Neural cell (in vitro differentiated cells): ENCODE results near the gene ERGIC3. TPM values are rescaled to one million over a fixed set of nuclear protein-coding genes. Genes with fewer than 3 reads are reported as not detected.

ENCODE experiments used
- H2AFZ ChIP-seq: fragments of 200-600, 300-800 bp; sonication (generic), shearing (Covaris generic); 2 replicates; pipeline ENCODE4 v1.6.0; 2014; ENCODE audit warnings: low read depth, mild to moderate bottlenecking, antibody characterized with exemption, low read length, moderate library complexity
- H3F3A ChIP-seq: fragments of 200-600 bp; shearing (Covaris generic); 2 replicates; pipeline ENCODE4 v1.6.1; 2016; ENCODE audit warnings: mild to moderate bottlenecking, moderate library complexity, mixed read lengths, antibody characterized with exemption, low read length; ENCODE audit not compliant: insufficient read depth, poor library complexity, severe bottlenecking
- H3K27ac ChIP-seq: fragments of 200-600, 300-800 bp; sonication (generic), shearing (Covaris generic); 2 replicates; pipeline ENCODE4 v1.5.1; 2014; ENCODE audit warnings: mild to moderate bottlenecking, low read length, moderate library complexity
- H3K27me3 ChIP-seq: fragments of 300-800, 200-600 bp; sonication (generic), shearing (Covaris generic); 2 replicates; pipeline ENCODE4 v1.6.0; 2014; ENCODE audit warnings: mild to moderate bottlenecking, low read depth, low read length, moderate library complexity; ENCODE audit not compliant: insufficient read depth
- H3K36me3 ChIP-seq: fragments of 300-800, 200-600 bp; sonication (generic), shearing (Covaris generic); 2 replicates; pipeline ENCODE4 v1.5.1; 2014; ENCODE audit warnings: mild to moderate bottlenecking, antibody characterized with exemption, low read length, moderate library complexity; ENCODE audit not compliant: insufficient read depth
- H3K4me2 ChIP-seq: fragments of 300-800, 200-600 bp; sonication (generic), shearing (Covaris generic); 2 replicates; pipeline ENCODE4 v1.6.0; 2014; ENCODE audit warnings: mild to moderate bottlenecking, low read length
- H3K4me3 ChIP-seq: fragments of 300-800, 200-600 bp; sonication (generic), shearing (Covaris generic); 2 replicates; pipeline ENCODE4 v1.5.1; 2014; ENCODE audit warnings: mild to moderate bottlenecking, low read length, moderate library complexity
- H3K79me2 ChIP-seq: fragments of 200-600 bp; shearing (Covaris generic); replicated peaks from 2 replicates; pipeline ENCODE4 v1.6.0; 2014; ENCODE audit warnings: mild to moderate bottlenecking, low read length, moderate library complexity; ENCODE audit not compliant: insufficient read depth
- H3K9ac ChIP-seq: fragments of 300-800, 200-600 bp; sonication (generic), shearing (Covaris generic); 2 replicates; pipeline ENCODE4 v1.6.1; 2016; ENCODE audit warnings: mild to moderate bottlenecking, low read length, mixed read lengths
- H3K9me2 ChIP-seq: fragments of 200-600 bp; shearing (Covaris generic); 2 replicates; pipeline ENCODE4 v1.6.1; 2016; ENCODE audit warnings: mild to moderate bottlenecking, low read length, mixed read lengths; ENCODE audit not compliant: insufficient read depth
- H3K9me3 ChIP-seq: fragments of 200-600, 300-800 bp; sonication (generic), shearing (Covaris generic); 2 replicates; pipeline ENCODE4 v1.6.1; 2016; ENCODE audit warnings: mild to moderate bottlenecking, mixed run types, low read length, moderate library complexity, mixed read lengths
- H4K20me1 ChIP-seq: fragments of 200-600 bp; shearing (Covaris generic); 2 replicates; pipeline ENCODE4 v1.6.1; 2016; ENCODE audit warnings: mild to moderate bottlenecking, mixed run types; ENCODE audit not compliant: insufficient read depth
- CTCF ChIP-seq: fragments of 450-650 bp; IDR thresholded peaks from 2 replicates; pipeline ENCODE4 v1.5.1; 2014; ENCODE audit warnings: antibody characterized with exemption, mild to moderate bottlenecking, moderate library complexity; ENCODE audit not compliant: poor library complexity, severe bottlenecking
- EP300 ChIP-seq: fragments of 450-650 bp; conservative IDR thresholded peaks from 2 replicates; pipeline ENCODE4 v1.6.1; 2014; ENCODE audit warnings: antibody characterized with exemption, mild to moderate bottlenecking, moderate library complexity; ENCODE audit not compliant: poor library complexity, severe bottlenecking
- EZH2 ChIP-seq: fragments of 200-600, 300-800 bp; shearing (Covaris generic), sonication (generic); IDR thresholded peaks from 2 replicates; pipeline ENCODE4 v1.6.1; 2014; ENCODE audit warnings: antibody characterized with exemption, low read length, borderline replicate concordance, mild to moderate bottlenecking; ENCODE audit not compliant: insufficient read depth, poor library complexity, severe bottlenecking
- MXI1 ChIP-seq: fragments of 450-650 bp; conservative IDR thresholded peaks from 2 replicates; pipeline ENCODE4 v1.6.1; 2014; ENCODE audit warnings: antibody characterized with exemption, mild to moderate bottlenecking; ENCODE audit not compliant: poor library complexity, severe bottlenecking
- POLR2AphosphoS5 ChIP-seq: IDR thresholded peaks from 2 replicates; pipeline ENCODE4 v1.6.1; 2012
- RAD21 ChIP-seq: fragments of 450-650 bp; conservative IDR thresholded peaks from 2 replicates; pipeline ENCODE4 v1.6.1; 2014; ENCODE audit warnings: antibody characterized with exemption, mild to moderate bottlenecking, moderate library complexity
- REST ChIP-seq: IDR thresholded peaks from 2 replicates; pipeline ENCODE4 v1.6.1; 2012; ENCODE audit warnings: borderline replicate concordance
- SMC3 ChIP-seq: fragments of 450-650 bp; conservative IDR thresholded peaks from 2 replicates; pipeline ENCODE4 v1.6.1; 2014; ENCODE audit warnings: antibody characterized with exemption, mild to moderate bottlenecking, moderate library complexity; ENCODE audit not compliant: poor library complexity
- TAF1 ChIP-seq: IDR thresholded peaks from 2 replicates; pipeline ENCODE4 v1.6.1; 2012; ENCODE audit warnings: low read depth
- polyA plus RNA-seq: library from polyadenylated mRNA; depleted of rRNA; stranded (reverse); fragments of >200 nt; gene quantifications from 2 replicates; pipeline ENCODE4 v1.2.3, GENCODE V29; 2014

ERGIC3 gene
- polyA plus RNA-seq, 1 donor from 2014 or later, result 385 TPM

GRCh38 chr20:35559042-35559693 is 17.3 kb downstream of the ERGIC3 start:
- H3K27me3 ChIP-seq, result no peaks in the 10 kb centered on the region
- H3K9ac ChIP-seq, result no peak overlapping the region
- H3K27ac ChIP-seq, result no peak overlapping the region
- H3K79me2 ChIP-seq, result no peaks in the 10 kb centered on the region
- no peaks in the 10 kb centered on the region for H4K20me1 ChIP-seq
- H3K9me2 ChIP-seq, result no peaks in the 10 kb centered on the region
- H3K36me3 ChIP-seq, result no peaks in the 10 kb centered on the region
- no peak overlapping the region for H3K4me3 ChIP-seq
- TF ChIP-seq EZH2 (no peak), REST (no peak), POLR2AphosphoS5 (no peak), CTCF (no peak), RAD21 (no peak), TAF1 (no peak), MXI1 (no peak), SMC3 (no peak), EP300 (no peak)
- H3F3A ChIP-seq, result no peaks in the 10 kb centered on the region
- H3K4me2 ChIP-seq, result no peak overlapping the region
- H2AFZ ChIP-seq, result no peak overlapping the region
- no peaks in the 10 kb centered on the region for H3K9me3 ChIP-seq

DNA sequence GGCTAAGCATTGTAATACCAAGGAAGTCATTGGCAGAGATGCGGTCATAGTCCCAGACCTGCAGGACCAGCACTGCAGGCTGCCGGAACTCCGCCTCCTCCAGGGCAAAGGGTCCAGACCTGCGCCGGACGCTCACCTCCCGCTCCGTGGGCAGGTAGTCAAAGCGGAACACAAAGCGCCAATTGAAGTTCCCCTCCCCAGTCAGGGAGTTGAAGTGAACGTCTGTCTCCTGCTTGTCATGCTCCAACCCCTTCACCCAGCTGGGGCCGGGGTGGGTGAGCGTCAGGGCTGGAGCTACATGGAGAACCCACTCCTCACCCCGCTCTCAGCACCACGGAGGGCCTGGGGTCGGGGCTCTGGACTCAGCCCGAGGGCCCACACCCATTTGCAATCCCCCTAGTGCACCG is 18.2 kb downstream of the ERGIC3 start:
- Histone ChIP-seq H2AFZ (no peak overlapping the region), H3K4me3 (no peak overlapping the region), H4K20me1 (no peaks in the 10 kb centered on the region), H3F3A (no peaks in the 10 kb centered on the region), H3K9ac (no peak overlapping the region), H3K36me3 (no peaks in the 10 kb centered on the region), H3K27ac (no peak overlapping the region), H3K9me3 (no peaks in the 10 kb centered on the region), H3K27me3 (no peaks in the 10 kb centered on the region), H3K4me2 (no peak overlapping the region), H3K9me2 (no peaks in the 10 kb centered on the region), H3K79me2 (no peaks in the 10 kb centered on the region)
- TF ChIP-seq CTCF (no peak), EP300 (no peak), MXI1 (no peak), SMC3 (no peak), EZH2 (no peak)
